K562 (cell line): ENCODE data around the gene MYO3A. TPM values are rescaled to one million over a fixed set of nuclear protein-coding genes. Genes with fewer than 3 reads are reported as not detected.

Experiments used
- ATAC-seq: fragments of 200-7000 bp; cut with Tn5 transposase; 3 replicates; pipeline ENCODE4 v1.9.1; 2020; ENCODE audit warnings: moderate library complexity
- BruUV-seq: library from RNA; stranded (reverse); fragments of 400-500 nt; replicated peaks from 2 replicates; lab custom pipeline; 2021; lab: Mats Ljungman, UMichigan
- CTCF ChIA-PET: fragments of 300-600 bp; formaldehyde crosslinking; extraction: SDS; loops from one replicate; lab custom pipeline; 2021; ENCODE audit warnings: low intra/inter-chr PET ratio; lab: Yijun Ruan, JAX
- POLR2A ChIA-PET: fragments of 300-600, 350-650 bp; sonication (Branson Sonifier 250); formaldehyde crosslinking; extraction: SDS; loops from one replicate; lab custom pipeline; 2021; ENCODE audit warnings: antibody characterized with exemption, inconsistent platforms; lab: Yijun Ruan, JAX
- DNase-seq, 4 experiments: peaks; one replicate each; pipeline versions ENCODE4 v3.0.0 to v3.0.0-alpha.2; 2011 to 2018; ENCODE audit warnings: low spot score in 3 of 4, mixed read lengths in 3 of 4; ENCODE audit errors: extremely low read depth in 1 of 4
- FAIRE-seq: peaks from 2 replicates; lab custom pipeline; 2011; peaks lifted over from hg19 to GRCh38; lab: Jason Lieb, UNC
- H2AFZ ChIP-seq: 2 replicates; pipeline ENCODE4 v1.6.0; 2011; ENCODE audit warnings: low read depth, low read length, control low read depth, inconsistent platforms
- H3K27ac ChIP-seq: fragments of 200-600 bp; 3 replicates; pipeline ENCODE4 v1.8.0; 2011; ENCODE audit warnings: low read depth, mild to moderate bottlenecking, control low read depth, inconsistent platforms, low read length, moderate library complexity, mixed read lengths; ENCODE audit errors: extremely low read depth
- H3K27me3 ChIP-seq, 2 experiments: fragments of 300-600 bp in 1 of 2; 2 replicates in 1 of 2; 3 replicates in 1 of 2; pipeline versions ENCODE4 v1.6.0 to v1.8.0; 2011; ENCODE audit warnings: inconsistent platforms in 2 of 2, low read length in 2 of 2, mild to moderate bottlenecking in 1 of 2, mixed read lengths in 1 of 2, moderate library complexity in 1 of 2; ENCODE audit not compliant: control insufficient read depth in 2 of 2, insufficient read depth in 2 of 2
- H3K36me3 ChIP-seq: fragments of 300-600 bp; 3 replicates; pipeline ENCODE4 v1.8.0; 2011; ENCODE audit warnings: mild to moderate bottlenecking, low read length, inconsistent platforms; ENCODE audit not compliant: control insufficient read depth, insufficient read depth
- H3K4me1 ChIP-seq, 2 experiments: fragments of 200-600 bp in 1 of 2; replicated peaks in 1 of 2; 2 replicates in 1 of 2; 3 replicates in 1 of 2; pipeline versions ENCODE4 v1.5.1 to v1.8.0; 2011; ENCODE audit warnings: inconsistent platforms in 2 of 2, low read length in 2 of 2, mild to moderate bottlenecking in 1 of 2, mixed read lengths in 1 of 2, moderate library complexity in 1 of 2; ENCODE audit not compliant: control insufficient read depth in 2 of 2, insufficient read depth in 2 of 2
- H3K4me2 ChIP-seq: 2 replicates; pipeline ENCODE4 v1.6.1; 2011; ENCODE audit warnings: low read length, control low read depth, inconsistent platforms, mixed read lengths; ENCODE audit not compliant: insufficient read depth
- H3K4me3 ChIP-seq: fragments of 200-600 bp; sonication (generic), shearing (Covaris generic); 2 replicates; pipeline ENCODE4 v1.5.1; 2016; ENCODE audit warnings: control low read depth, inconsistent platforms
- H3K79me2 ChIP-seq: fragments of 200-600 bp; 3 replicates; pipeline ENCODE4 v1.8.0; 2011; ENCODE audit warnings: low read length, inconsistent platforms; ENCODE audit not compliant: control insufficient read depth, insufficient read depth
- H3K9ac ChIP-seq, 2 experiments: 2 replicates each; pipeline versions ENCODE4 v1.6.0 to v1.6.1; 2011; ENCODE audit warnings: low read depth in 2 of 2, low read length in 2 of 2, control low read depth in 1 of 2, inconsistent platforms in 1 of 2, mild to moderate bottlenecking in 1 of 2, mixed read lengths in 1 of 2; ENCODE audit not compliant: insufficient read depth in 1 of 2
- H3K9me1 ChIP-seq: one replicate; pipeline ENCODE4 v1.6.0; 2011; ENCODE audit warnings: inconsistent platforms, mild to moderate bottlenecking, low read length, moderate library complexity; ENCODE audit not compliant: control insufficient read depth, insufficient read depth
- H3K9me3 ChIP-seq: replicated peaks from 2 replicates; pipeline ENCODE4 v1.5.1; 2011; ENCODE audit warnings: low read depth, low read length, inconsistent platforms; ENCODE audit not compliant: control insufficient read depth, insufficient read depth
- H4K20me1 ChIP-seq: replicated peaks from 2 replicates; pipeline ENCODE4 v1.6.1; 2011; ENCODE audit warnings: low read length, inconsistent platforms, mixed read lengths; ENCODE audit not compliant: control insufficient read depth, insufficient read depth
- CHD2 ChIP-seq: IDR thresholded peaks from 2 replicates; pipeline ENCODE4 v1.6.1; 2011; ENCODE audit warnings: low read depth, low read length
- DPF2 ChIP-seq: fragments of 450-650 bp; IDR thresholded peaks from 2 replicates; pipeline ENCODE4 v1.6.1; 2016
- ETS2 ChIP-seq: IDR thresholded peaks from 2 replicates; pipeline ENCODE4 v1.6.1; 2016; ENCODE audit warnings: borderline replicate concordance, missing genetic modification characterization, mild to moderate bottlenecking, moderate library complexity, missing compliant biosample characterization; ENCODE audit not compliant: poor library complexity, severe bottlenecking
- HLTF ChIP-seq: fragments of 450-650 bp; IDR thresholded peaks from 2 replicates; pipeline ENCODE4 v1.6.1; 2016
- MED1 ChIP-seq: sonication (generic); formaldehyde crosslinking; IDR thresholded peaks from 2 replicates; pipeline ENCODE4 v1.8.1; 2023; ENCODE audit warnings: missing genetic modification reagents, borderline replicate concordance
- NCOA4 ChIP-seq: fragments of 450-650 bp; IDR thresholded peaks from 2 replicates; pipeline ENCODE4 v1.6.1; 2018; ENCODE audit warnings: mild to moderate bottlenecking; ENCODE audit not compliant: partially characterized antibody
- POLR2H ChIP-seq: IDR thresholded peaks from 2 replicates; pipeline ENCODE4 v1.6.1; 2016; ENCODE audit warnings: missing genetic modification characterization, low read depth, mild to moderate bottlenecking, control low read depth, missing compliant biosample characterization, moderate library complexity
- POU5F1 ChIP-seq: fragments of 150-350 bp; IDR thresholded peaks from 2 replicates; pipeline ENCODE4 v1.6.1; 2014; ENCODE audit warnings: borderline replicate concordance, low read length, low read depth, mild to moderate bottlenecking; ENCODE audit not compliant: partially characterized antibody
- RBM39 ChIP-seq: fragments of 200-400 bp; formaldehyde crosslinking; optimal IDR thresholded peaks from 2 replicates; pipeline ENCODE3; 2018; ENCODE audit warnings: low read depth, low read length
- SNRNP70 ChIP-seq: fragments of 200-400 bp; formaldehyde crosslinking; optimal IDR thresholded peaks from 2 replicates; pipeline ENCODE3; 2017; ENCODE audit warnings: low read depth, low read length
- SPI1 ChIP-seq: IDR thresholded peaks from 2 replicates; pipeline ENCODE4 v1.6.1; 2011; ENCODE audit warnings: low read depth, low read length, control low read depth, borderline replicate concordance
- TBP ChIP-seq: optimal IDR thresholded peaks from 2 replicates; pipeline ENCODE3; 2011; ENCODE audit warnings: low read depth, low read length, improper control_type of control experiment
- TRIM24 ChIP-seq, 2 experiments: fragments of 450-650 bp; IDR thresholded peaks; 2 replicates each; pipeline ENCODE4 v1.6.1; 2016
- ZFP1 ChIP-seq: fragments of 450-650 bp; formaldehyde crosslinking; IDR thresholded peaks from 2 replicates; pipeline ENCODE4 v1.4.0; 2020; ENCODE audit warnings: mild to moderate bottlenecking, mixed read lengths
- ZKSCAN8 ChIP-seq: fragments of 200-800 bp; sonication (Bioruptor generic); IDR thresholded peaks from 2 replicates; pipeline ENCODE4 v1.6.1; 2016; ENCODE audit warnings: missing genetic modification characterization, missing compliant biosample characterization
- ZNF274 ChIP-seq: IDR thresholded peaks from 2 replicates; pipeline ENCODE4 v1.6.1; 2011; ENCODE audit warnings: low read depth, mild to moderate bottlenecking, low read length, moderate library complexity, borderline replicate concordance
- ZNF282 ChIP-seq: sonication (generic); formaldehyde crosslinking; IDR thresholded peaks from 2 replicates; pipeline ENCODE4 v1.8.1; 2023; ENCODE audit warnings: missing genetic modification reagents
- WGBS: fragments of 100-300 bp; shearing (Covaris generic); methylation state at CpG from one replicate; pipeline ENCODE4 v1.1.6; 2016; ENCODE audit warnings: low coverage, mixed read lengths; ENCODE audit not compliant: insufficient coverage; ENCODE audit errors: missing lambda C conversion rate; 5-methylcytosine and 5-hydroxymethylcytosine counted together
- in situ Hi-C: fragments of 300-500 bp; cut with MboI; formaldehyde crosslinking; loops from 4 replicates; pipeline ENCODE4 v1.15.0; 2018; ENCODE audit warnings: inconsistent platforms, mixed read lengths
- intact Hi-C: fragments of 100-400 bp; cut with micrococcal nuclease; formaldehyde crosslinking; loops from 2 replicates; pipeline ENCODE4 v1.14.2; 2022
- polyA plus RNA-seq, 8 experiments: library from polyadenylated mRNA; depleted of rRNA in 4 of 8; stranded (reverse) in 5 of 8; unstranded in 3 of 8; fragments of >200 nt; fragmentation: Nextera tagmentation in 2 of 8; fragmentation: Illumina TruSeq in 1 of 8; extraction: Ambion mirVana in 2 of 8; extraction: Trizol in 1 of 8; gene quantifications; 2 replicates each; pipeline versions ENCODE4 v1.2.1 to v1.2.3, GENCODE V29; 2011 to 2014; ENCODE audit warnings: inconsistent platforms in 1 of 8, missing spikeins in 1 of 8
- total RNA-seq, 7 experiments: library from RNA; depleted of rRNA in 6 of 7; stranded (reverse); fragments of >200 nt in 6 of 7; fragmentation: Illumina TruSeq in 2 of 7; extraction: Trizol in 2 of 7; gene quantifications; 2 replicates each; pipeline versions ENCODE4 v1.2.1 to v1.2.3, GENCODE V29; 2011 to 2021; ENCODE audit warnings: low replicate concordance in 1 of 7
- TF ChIP-seq, protein P1 (sequence below): sonication (generic); formaldehyde crosslinking; IDR thresholded peaks from 2 replicates; pipeline ENCODE4 v1.8.0; 2022; ENCODE audit warnings: mild to moderate bottlenecking, low read depth, missing genetic modification reagents
- TF ChIP-seq, protein P2 (sequence below): sonication (generic); formaldehyde crosslinking; IDR thresholded peaks from 2 replicates; pipeline ENCODE4 v1.8.1; 2022; ENCODE audit warnings: missing genetic modification reagents
- TF ChIP-seq, protein P3 (sequence below): fragments of 250-450 bp; sonication (Bioruptor Pico); IDR thresholded peaks from 2 replicates; pipeline ENCODE4 v1.4.0; 2020; ENCODE audit warnings: mild to moderate bottlenecking, moderate library complexity

Gene MYO3A
- total and polyA plus RNA-seq, 9 of the 15 experiments (the other 6 are each of a cell fraction or from before 2014, with no cell fraction given), result not detected

DNA sequence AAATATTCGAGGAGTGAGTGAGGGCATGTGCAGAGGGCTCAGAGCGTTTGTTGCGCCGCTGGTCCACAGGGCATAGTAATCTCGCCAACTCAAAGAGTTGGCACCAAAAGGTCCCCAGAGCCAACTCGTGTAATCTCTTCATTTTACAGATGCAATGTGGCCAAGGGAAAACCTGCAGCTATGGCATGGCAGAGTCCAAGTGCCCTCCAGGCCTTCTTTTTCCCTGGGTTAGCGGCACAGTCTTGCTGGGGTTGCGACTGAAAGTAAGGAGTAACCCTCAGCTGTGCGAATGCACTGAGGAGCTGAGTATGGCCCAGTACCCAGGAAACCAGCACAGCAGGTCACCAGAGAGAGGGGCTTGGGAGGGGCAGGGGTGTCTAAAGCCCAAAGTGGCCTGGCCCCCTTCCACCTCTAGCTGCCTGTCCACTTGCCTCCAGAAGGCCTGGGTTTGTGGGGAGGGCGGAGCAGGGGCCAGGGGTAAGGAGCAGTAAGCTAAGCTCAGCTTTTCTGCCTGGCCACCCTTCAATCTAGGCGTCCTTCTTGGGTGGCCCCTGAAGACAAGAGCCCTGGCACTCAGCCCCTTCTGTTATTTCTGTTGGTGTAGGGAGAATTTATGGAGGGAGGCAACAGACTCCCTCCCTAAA, 279.2 kb downstream of the MYO3A start (continued):
- TF ChIP-seq, protein P1, sequence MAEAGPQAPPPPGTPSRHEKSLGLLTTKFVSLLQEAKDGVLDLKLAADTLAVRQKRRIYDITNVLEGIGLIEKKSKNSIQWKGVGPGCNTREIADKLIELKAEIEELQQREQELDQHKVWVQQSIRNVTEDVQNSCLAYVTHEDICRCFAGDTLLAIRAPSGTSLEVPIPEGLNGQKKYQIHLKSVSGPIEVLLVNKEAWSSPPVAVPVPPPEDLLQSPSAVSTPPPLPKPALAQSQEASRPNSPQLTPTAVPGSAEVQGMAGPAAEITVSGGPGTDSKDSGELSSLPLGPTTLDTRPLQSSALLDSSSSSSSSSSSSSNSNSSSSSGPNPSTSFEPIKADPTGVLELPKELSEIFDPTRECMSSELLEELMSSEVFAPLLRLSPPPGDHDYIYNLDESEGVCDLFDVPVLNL, result no peak
- TF ChIP-seq TRIM24 (IDR thresholded peaks at IDR 0.05), result no peak
- TF ChIP-seq, all 486 proteins: peak for 0

DNA sequence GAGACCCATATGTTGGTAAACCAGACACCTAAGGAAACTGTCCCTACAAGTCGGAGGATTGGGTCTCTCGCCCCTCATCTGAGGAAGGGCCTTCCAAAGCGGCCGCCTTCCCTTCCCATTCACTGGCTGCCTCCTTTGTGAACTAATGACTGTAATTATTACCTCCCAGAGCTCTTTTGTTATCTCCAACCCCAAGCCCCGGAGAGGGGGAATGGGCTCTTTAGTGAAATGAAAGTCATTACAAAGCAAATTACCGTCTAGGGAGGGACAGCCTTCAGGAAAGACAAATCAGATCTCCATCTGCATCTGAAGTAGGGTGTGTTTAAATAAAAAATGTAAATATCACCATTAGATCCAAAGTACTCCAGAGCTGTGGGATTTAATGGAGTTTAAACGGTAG, 280.0 kb downstream of the MYO3A start:
- Histone ChIP-seq H3K79me2 (no peaks in the 10 kb centered on the region), H3K4me2 (no peak overlapping the region), H3K4me1 (peaks cover 0 to 13% of the 10 kb centered on the region in 2 experiments; a peak in 1 of 5 replicates), H3K27ac (no peak overlapping the region), H3K27me3 (peaks cover 28 to 67% of the 10 kb centered on the region in 2 experiments; a peak in 3 of 5 replicates), H2AFZ (no peak overlapping the region), H3K9ac (no peak overlapping the region), H3K9me3 (no peaks in the 10 kb centered on the region), H3K9me1 (no peaks in the 10 kb centered on the region), H3K4me3 (no peak overlapping the region), H3K36me3 (no peaks in the 10 kb centered on the region), H4K20me1 (no peaks in the 10 kb centered on the region)
- intact Hi-C loops (no loop called here), in situ Hi-C loops (no loop called here)
- DNase-seq (no peak), ATAC-seq (no peak), FAIRE-seq (no peak)
- TF ChIP-seq MED1 (CRISPR knock-in tag) (no peak), CHD2 (no peak), SNRNP70 (no peak), POLR2H (tag) (no peak), HLTF (no peak), RBM39 (no peak), ZNF282 (no peak), TBP (no peak), DPF2 (no peak), ZNF274 (no peak), ZFP1 (CRISPR knock-in tag) (no peak), ETS2 (tag) (no peak), ZKSCAN8 (no peak), NCOA4 (no peak), POU5F1 (no peak), SPI1 (no peak)
- TF ChIP-seq, protein P2, sequence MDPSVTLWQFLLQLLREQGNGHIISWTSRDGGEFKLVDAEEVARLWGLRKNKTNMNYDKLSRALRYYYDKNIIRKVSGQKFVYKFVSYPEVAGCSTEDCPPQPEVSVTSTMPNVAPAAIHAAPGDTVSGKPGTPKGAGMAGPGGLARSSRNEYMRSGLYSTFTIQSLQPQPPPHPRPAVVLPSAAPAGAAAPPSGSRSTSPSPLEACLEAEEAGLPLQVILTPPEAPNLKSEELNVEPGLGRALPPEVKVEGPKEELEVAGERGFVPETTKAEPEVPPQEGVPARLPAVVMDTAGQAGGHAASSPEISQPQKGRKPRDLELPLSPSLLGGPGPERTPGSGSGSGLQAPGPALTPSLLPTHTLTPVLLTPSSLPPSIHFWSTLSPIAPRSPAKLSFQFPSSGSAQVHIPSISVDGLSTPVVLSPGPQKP (CRISPR knock-in tag), result no peak
- TF ChIP-seq, protein P3, sequence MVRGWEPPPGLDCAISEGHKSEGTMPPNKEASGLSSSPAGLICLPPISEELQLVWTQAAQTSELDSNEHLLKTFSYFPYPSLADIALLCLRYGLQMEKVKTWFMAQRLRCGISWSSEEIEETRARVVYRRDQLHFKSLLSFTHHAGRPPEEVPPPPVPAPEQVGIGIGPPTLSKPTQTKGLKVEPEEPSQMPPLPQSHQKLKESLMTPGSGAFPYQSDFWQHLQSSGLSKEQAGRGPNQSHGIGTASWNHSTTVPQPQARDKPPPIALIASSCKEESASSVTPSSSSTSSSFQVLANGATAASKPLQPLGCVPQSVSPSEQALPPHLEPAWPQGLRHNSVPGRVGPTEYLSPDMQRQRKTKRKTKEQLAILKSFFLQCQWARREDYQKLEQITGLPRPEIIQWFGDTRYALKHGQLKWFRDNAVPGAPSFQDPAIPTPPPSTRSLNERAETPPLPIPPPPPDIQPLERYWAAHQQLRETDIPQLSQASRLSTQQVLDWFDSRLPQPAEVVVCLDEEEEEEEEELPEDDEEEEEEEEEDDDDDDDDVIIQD (CRISPR knock-in tag), result no peak
- CTCF ChIA-PET, result no interaction called here
- BruUV-seq, result no TSS peak
- 2% methylated on average over 6 of the region's 7 CpGs for WGBS
- POLR2A ChIA-PET, result no interaction called here
